Limb (tissue), 2 donors: Measurements from ENCODE around the gene FOXK2.
"Not testable (repeated sequence)": the region's sequence is repeated elsewhere in the genome, so short reads cannot be mapped to it uniquely, and the experiment has no call there.

Experiments used
- DNase-seq, 2 donors: peaks; one replicate each; pipeline ENCODE4 v3.0.0-alpha.2; 2016; ENCODE audit errors: extremely low spot score in 2 of 2

The FOXK2 gene

GRCh38 chr17:82531431-82531881 is 11.9 kb downstream of the FOXK2 start:
- no peak for DNase-seq

DNA sequence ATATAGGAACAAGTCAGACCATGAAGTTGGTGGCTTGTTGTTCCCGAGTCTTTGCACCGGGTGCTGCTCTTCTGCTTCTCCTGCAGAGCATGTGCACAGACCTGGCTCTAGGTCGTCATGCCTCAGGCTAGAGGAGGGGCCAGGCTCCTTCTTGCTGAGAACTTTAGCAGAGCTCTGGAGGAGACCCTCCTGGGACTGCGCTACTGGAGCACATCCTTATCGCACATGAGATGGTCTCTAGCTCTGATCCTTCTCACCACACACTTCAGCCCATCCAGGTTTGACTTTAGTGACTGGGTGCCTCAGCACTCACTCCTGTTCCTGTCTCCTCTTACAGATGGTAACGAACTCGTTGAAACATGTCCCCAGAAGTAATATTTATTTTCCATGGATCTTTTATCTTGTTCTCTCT is 14.9 kb downstream of the FOXK2 start:
- DNase-seq, result no peak

- DNase-seq, result no peak
Measured at GRCh38 chr17:82536512-82537201, 17.1 kb downstream of the FOXK2 start.

DNA sequence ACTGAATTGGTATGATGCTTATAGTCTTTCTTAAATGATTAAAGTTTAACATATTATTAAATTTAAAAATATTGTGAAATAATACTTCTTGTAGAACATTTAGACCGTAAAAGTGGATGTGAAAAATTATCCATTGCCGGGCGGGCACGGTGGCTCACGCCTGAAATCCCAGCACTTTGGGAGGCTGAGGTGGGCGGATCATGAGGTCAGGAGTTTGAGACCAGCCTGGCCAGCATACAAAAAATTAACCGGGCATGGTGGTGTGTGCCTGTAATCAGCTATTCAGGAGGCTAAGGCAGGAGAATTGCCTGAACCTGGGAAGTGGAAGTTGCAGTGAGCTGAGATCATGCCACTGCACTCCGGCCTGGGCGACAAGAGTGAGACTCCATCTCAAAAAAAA is 17.7 kb downstream of the FOXK2 start:
- DNase-seq, result not testable (repeated sequence)

DNA sequence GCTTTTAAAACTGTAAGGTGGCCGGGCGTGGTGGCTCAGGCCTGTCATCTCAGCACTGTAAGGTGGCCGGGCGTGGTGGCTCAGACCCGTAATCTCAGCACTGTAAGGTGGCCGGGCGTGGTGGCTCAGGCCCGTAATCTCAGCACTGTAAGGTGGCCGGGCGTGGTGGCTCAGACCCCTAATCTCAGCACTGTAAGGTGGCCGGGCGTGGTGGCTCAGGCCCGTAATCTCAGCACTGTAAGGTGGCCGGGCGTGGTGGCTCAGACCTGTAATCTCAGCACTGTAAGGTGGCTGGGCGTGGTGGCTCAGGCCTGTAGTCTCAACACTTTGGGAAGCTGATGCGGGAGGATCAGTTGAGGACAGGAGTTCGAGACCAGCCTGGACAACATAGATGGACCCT is 19.5 kb downstream of the FOXK2 start:
- not testable (repeated sequence) for DNase-seq

DNA sequence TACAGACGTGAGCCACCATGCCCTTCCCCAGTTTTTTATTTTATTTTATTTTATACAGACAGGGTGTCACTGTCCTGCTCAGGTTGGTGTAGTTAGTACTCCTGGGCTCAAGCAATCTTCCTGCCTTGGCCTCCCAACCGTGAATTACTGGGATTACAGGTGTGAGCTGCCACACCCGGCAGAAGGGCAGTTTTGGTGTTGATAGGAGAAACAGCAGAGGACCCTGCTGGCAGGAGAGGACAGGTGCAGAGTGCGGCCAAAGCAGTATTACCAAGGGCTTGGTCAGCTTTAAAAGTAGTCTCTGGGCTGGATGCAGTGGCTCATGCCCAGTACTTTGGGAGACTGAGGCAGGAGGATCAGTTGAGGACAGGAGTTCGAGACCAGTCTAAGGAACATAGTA is 22.9 kb downstream of the FOXK2 start:
- DNase-seq, result no peak

DNA sequence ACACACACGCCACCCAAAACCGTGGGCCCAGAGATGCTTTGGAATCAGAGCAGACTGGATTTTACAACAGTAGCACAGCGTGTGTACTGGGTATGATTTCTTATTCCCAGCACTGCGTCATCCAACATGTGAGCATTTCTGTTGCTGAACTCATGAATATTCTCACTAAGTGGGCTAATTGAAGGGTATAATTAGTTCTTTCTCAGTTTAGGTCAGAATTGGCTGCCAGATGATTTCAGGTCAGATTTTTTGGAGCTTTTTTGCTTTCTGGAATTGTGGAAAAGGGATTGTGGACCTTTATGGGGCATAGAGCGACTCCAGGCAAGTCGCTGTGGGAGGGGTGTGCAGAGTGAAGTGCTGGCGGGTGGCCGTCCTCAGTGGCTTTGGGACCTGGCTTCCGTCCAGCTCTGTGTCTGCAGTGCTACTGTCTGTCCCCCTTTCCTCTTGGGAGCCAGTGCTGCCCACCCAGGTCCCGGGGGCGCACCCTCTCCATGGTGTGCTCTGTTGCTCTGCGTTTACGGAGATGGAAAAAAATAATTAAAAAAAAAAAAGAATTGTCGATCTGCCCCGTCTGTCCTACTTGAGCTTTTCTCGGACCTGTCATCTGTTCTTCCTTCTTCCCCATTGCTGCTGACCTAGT is 25.0 kb downstream of the FOXK2 start:
- DNase-seq, result peak in 1 of 2 donors; percentile 49

- peak in 1 of 2 donors; percentile 45 for DNase-seq
Measured at GRCh38 chr17:82545071-82545462, 25.5 kb downstream of the FOXK2 start.

GRCh38 chr17:82547981-82548380 is 28.4 kb downstream of the FOXK2 start:
- DNase-seq, result no peak

GRCh38 chr17:82548681-82549303 is 29.3 kb downstream of the FOXK2 start:
- DNase-seq, result no peak

GRCh38 chr17:82551779-82552457 is 32.4 kb downstream of the FOXK2 start:
- peak in 1 of 2 donors; percentile 67 for DNase-seq

DNA sequence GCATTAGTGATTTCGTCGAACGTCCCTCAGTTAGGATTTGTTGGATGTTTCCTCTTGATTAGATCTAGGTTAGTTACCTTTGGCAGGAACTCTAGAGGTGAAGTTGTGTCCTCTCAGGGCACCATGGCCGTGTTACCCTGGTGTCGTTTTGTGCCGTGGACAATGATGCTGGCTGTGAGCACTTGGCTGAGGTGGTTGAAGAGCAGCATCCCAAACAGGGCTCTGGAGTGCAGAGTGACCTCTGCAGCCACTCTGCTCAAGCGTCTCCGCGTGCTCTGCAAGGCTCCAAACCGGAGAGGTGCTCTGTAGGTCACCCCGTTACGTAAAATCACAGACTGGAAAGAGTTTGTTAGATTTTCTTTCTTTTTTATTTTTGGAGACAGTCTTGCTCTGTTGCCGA is 33.0 kb downstream of the FOXK2 start:
- no peak for DNase-seq

GRCh38 chr17:82553210-82553930 is 33.8 kb downstream of the FOXK2 start:
- no peak for DNase-seq

GRCh38 chr17:82557510-82557909 is 38.0 kb downstream of the FOXK2 start:
- not testable (repeated sequence) for DNase-seq

GRCh38 chr17:82559566-82560251 is 40.2 kb downstream of the FOXK2 start:
- DNase-seq, result no peak

GRCh38 chr17:82560252-82560642 is 40.7 kb downstream of the FOXK2 start:
- DNase-seq, result no peak

- no peak for DNase-seq
Measured at GRCh38 chr17:82560802-82561428, 41.4 kb downstream of the FOXK2 start.

GRCh38 chr17:82561429-82562035 is 42.0 kb downstream of the FOXK2 start:
- DNase-seq, result no peak

DNA sequence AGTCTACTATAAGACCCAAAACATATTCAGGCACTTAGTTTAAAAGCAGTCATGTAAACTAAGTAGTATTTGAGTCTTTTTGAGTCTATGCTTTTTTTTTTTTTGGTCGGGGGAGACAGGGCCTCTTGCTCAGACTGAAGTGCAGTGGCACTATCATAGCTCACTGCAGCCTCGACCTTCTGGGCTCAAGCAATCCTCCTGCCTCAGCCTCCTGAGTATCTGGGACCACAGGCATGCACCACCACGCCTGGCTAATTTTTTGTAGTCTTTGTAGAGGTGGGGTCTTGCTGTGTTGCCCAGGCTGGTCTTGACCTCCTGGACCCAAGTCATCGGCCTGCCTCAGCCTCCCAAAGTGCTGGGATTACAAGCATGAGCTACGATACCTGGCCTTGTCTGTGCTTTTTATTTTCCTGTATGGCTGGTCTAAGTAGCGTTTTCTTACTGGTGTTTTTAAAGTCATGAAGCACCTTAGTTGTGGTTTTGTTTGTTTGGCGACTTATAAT is 43.2 kb downstream of the FOXK2 start:
- not testable (repeated sequence) for DNase-seq

- no peak for DNase-seq
Measured at GRCh38 chr17:82563318-82563717, 43.8 kb downstream of the FOXK2 start.
